Smooth muscle cell (in vitro differentiated cells): ENCODE data around the gene NDUFS4. TPM values are rescaled to one million over a fixed set of nuclear protein-coding genes. Genes with fewer than 3 reads are reported as not detected.

Experiments used
- DNase-seq: peaks from one replicate; lab custom pipeline; 2025; ENCODE audit not compliant: unreplicated experiment; lab: John Stamatoyannopoulos, UW
- H2AFZ ChIP-seq: fragments of 200-600 bp; sonication (generic); 2 replicates; pipeline ENCODE4 v1.6.0; 2016; ENCODE audit warnings: antibody characterized with exemption, low read depth, mild to moderate bottlenecking
- H3F3A ChIP-seq: fragments of 200-600 bp; sonication (generic); 2 replicates; pipeline ENCODE4 v1.6.0; 2017; ENCODE audit warnings: antibody characterized with exemption, low read depth
- H3K27ac ChIP-seq: fragments of 200-600 bp; sonication (generic); 2 replicates; pipeline ENCODE4 v1.5.1; 2016; ENCODE audit warnings: low read depth, mild to moderate bottlenecking
- H3K27me3 ChIP-seq: fragments of 200-600 bp; sonication (generic); 2 replicates; pipeline ENCODE4 v1.6.1; 2016; ENCODE audit warnings: low read depth, mild to moderate bottlenecking
- H3K36me3 ChIP-seq: fragments of 200-600 bp; sonication (generic); 2 replicates; pipeline ENCODE4 v1.5.1; 2016; ENCODE audit warnings: low read depth
- H3K4me1 ChIP-seq: fragments of 200-600 bp; sonication (generic); 2 replicates; pipeline ENCODE4 v1.5.1; 2016; ENCODE audit warnings: low read depth
- H3K4me2 ChIP-seq: fragments of 200-600 bp; sonication (generic); 2 replicates; pipeline ENCODE4 v1.6.0; 2016; ENCODE audit warnings: mild to moderate bottlenecking
- H3K4me3 ChIP-seq: fragments of 200-600 bp; sonication (generic); 2 replicates; pipeline ENCODE4 v1.5.1; 2016; ENCODE audit warnings: mild to moderate bottlenecking
- H3K79me2 ChIP-seq: fragments of 200-600 bp; sonication (generic); 2 replicates; pipeline ENCODE4 v1.6.0; 2016; ENCODE audit warnings: low read depth, mild to moderate bottlenecking
- H3K9ac ChIP-seq: fragments of 200-600 bp; sonication (generic); 2 replicates; pipeline ENCODE4 v1.6.0; 2016; ENCODE audit warnings: low read depth
- H3K9me3 ChIP-seq: fragments of 200-600 bp; sonication (generic); replicated peaks from 2 replicates; pipeline ENCODE4 v1.5.1; 2016; ENCODE audit warnings: low read depth
- H4K20me1 ChIP-seq: fragments of 200-600 bp; sonication (generic); 2 replicates; pipeline ENCODE4 v1.6.0; 2016; ENCODE audit warnings: low read depth
- WGBS: methylation state at CpG from one replicate; pipeline ENCODE4 v1.1.7; 2016; ENCODE audit warnings: low lambda C conversion rate; 5-methylcytosine and 5-hydroxymethylcytosine counted together
- polyA plus RNA-seq: library from polyadenylated mRNA; unstranded; fragments of >200 nt; fragmentation: Nextera tagmentation; extraction: Ambion mirVana; gene quantifications from 2 replicates; pipeline ENCODE4 v1.2.1, GENCODE V29; 2016
- total RNA-seq: library from RNA; depleted of rRNA; stranded (reverse); fragments of >200 nt; gene quantifications from 2 replicates; pipeline ENCODE4 v1.2.3, GENCODE V29; 2014
- TF ChIP-seq, protein P1 (sequence below): fragments of 200-600 bp; sonication (generic); IDR thresholded peaks from 2 replicates; pipeline ENCODE4 v1.5.1; 2017; ENCODE audit warnings: borderline replicate concordance, mild to moderate bottlenecking, antibody characterized with exemption; ENCODE audit not compliant: insufficient read depth, poor library complexity, severe bottlenecking

The NDUFS4 gene
- total and polyA plus RNA-seq, 2 experiments from 2014 or later: 182 to 218 TPM

DNA sequence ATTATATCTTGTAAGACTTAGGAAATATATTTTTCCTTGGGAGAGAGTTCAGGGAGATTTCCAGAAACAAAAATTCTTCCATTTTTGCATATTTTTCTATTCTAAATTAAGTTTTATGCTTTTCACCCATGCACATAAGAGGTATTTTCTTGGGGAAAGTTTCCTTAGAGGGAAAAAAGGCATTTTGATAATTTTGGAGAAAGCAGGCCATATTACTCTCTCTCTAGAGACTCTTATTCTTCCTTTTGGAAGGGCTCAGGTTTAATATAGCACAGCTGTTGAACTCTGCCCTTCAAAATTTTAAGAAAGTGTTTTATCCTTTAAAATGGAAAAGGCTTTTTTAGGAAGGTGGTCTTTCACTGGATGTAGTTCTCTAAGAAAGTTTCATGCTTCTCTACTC is 8.0 kb downstream of the NDUFS4 start:
- TF ChIP-seq, protein P1, sequence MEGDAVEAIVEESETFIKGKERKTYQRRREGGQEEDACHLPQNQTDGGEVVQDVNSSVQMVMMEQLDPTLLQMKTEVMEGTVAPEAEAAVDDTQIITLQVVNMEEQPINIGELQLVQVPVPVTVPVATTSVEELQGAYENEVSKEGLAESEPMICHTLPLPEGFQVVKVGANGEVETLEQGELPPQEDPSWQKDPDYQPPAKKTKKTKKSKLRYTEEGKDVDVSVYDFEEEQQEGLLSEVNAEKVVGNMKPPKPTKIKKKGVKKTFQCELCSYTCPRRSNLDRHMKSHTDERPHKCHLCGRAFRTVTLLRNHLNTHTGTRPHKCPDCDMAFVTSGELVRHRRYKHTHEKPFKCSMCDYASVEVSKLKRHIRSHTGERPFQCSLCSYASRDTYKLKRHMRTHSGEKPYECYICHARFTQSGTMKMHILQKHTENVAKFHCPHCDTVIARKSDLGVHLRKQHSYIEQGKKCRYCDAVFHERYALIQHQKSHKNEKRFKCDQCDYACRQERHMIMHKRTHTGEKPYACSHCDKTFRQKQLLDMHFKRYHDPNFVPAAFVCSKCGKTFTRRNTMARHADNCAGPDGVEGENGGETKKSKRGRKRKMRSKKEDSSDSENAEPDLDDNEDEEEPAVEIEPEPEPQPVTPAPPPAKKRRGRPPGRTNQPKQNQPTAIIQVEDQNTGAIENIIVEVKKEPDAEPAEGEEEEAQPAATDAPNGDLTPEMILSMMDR: no peak
- Histone ChIP-seq H3K27me3 (no peaks in the 10 kb centered on the region), H3K4me3 (no peak overlapping the region), H3K27ac (no peak overlapping the region), H3K9me3 (no peaks in the 10 kb centered on the region), H3K4me2 (no peak overlapping the region), H3K4me1 (peaks cover 9% of the 10 kb centered on the region), H3K9ac (no peak overlapping the region), H3F3A (no peaks in the 10 kb centered on the region), H2AFZ (no peak overlapping the region), H3K79me2 (peaks cover 99% of the 10 kb centered on the region), H4K20me1 (peaks cover 90% of the 10 kb centered on the region), H3K36me3 (no peaks in the 10 kb centered on the region)
- no peak for DNase-seq

DNA sequence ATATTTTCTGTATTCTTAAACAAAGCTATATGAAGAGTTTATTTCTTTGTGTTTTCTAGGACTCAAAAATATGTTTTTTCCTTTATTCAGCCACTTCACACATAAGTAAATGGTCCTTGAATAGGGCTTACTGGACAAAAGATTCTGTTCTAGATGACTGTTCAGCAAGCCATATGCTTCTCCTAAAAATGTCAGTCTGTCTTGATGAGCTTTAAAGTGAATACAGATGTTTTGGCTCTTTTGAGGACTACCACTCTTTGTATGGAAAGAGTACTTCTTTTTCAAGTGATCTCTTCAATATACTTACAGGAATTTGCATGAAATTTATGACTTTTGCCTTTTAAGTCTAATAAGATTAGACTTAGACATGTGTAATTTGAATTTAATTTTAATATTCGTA is 8.4 kb downstream of the NDUFS4 start:
- H3K27me3 ChIP-seq: no peaks in the 10 kb centered on the region
- H4K20me1 ChIP-seq: peaks cover 92% of the 10 kb centered on the region
- peaks cover 99% of the 10 kb centered on the region for H3K79me2 ChIP-seq
- no peak overlapping the region for H3K9ac ChIP-seq
- no peaks in the 10 kb centered on the region for H3F3A ChIP-seq
- TF ChIP-seq, protein P1: no peak
- H3K4me3 ChIP-seq: no peak overlapping the region
- no peaks in the 10 kb centered on the region for H3K36me3 ChIP-seq
- no peak overlapping the region for H3K4me2 ChIP-seq
- H3K4me1 ChIP-seq: peaks cover 9% of the 10 kb centered on the region
- WGBS: 94% methylated on average over 1 of the region's 1 CpG
- no peak overlapping the region for H3K27ac ChIP-seq
- H3K9me3 ChIP-seq: no peaks in the 10 kb centered on the region
- DNase-seq: no peak
- no peak overlapping the region for H2AFZ ChIP-seq

DNA sequence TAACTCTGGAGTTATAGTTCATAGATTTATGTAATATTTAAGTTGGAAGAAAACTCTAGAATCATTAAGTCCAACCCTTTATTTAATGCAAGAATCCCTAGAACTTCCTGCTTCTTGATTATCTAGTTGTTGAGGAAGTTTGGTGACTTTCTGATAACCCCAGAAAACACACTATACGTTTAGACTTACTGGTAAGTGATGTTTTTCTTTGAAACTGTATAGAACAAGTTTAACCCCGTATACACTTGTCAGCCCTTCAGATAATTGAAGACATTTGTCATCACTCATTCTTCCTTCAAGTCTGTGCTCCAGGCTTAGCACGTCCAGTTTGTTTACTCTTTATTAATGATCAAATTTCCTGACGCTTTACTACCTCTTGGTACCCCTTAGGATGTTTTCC is 9.0 kb downstream of the NDUFS4 start:
- no peak overlapping the region for H2AFZ ChIP-seq
- H3K79me2 ChIP-seq: peaks cover 99% of the 10 kb centered on the region
- WGBS: 33% methylated on average over 4 of the region's 4 CpGs
- no peaks in the 10 kb centered on the region for H3F3A ChIP-seq
- DNase-seq: no peak
- H3K4me3 ChIP-seq: no peak overlapping the region
- H3K9ac ChIP-seq: no peak overlapping the region
- TF ChIP-seq, protein P1: no peak
- no peaks in the 10 kb centered on the region for H3K27me3 ChIP-seq
- no peak overlapping the region for H3K27ac ChIP-seq
- no peak overlapping the region for H3K4me2 ChIP-seq
- H3K4me1 ChIP-seq: peaks cover 9% of the 10 kb centered on the region
- H3K36me3 ChIP-seq: no peaks in the 10 kb centered on the region
- no peaks in the 10 kb centered on the region for H3K9me3 ChIP-seq
- peaks cover 92% of the 10 kb centered on the region for H4K20me1 ChIP-seq

DNA sequence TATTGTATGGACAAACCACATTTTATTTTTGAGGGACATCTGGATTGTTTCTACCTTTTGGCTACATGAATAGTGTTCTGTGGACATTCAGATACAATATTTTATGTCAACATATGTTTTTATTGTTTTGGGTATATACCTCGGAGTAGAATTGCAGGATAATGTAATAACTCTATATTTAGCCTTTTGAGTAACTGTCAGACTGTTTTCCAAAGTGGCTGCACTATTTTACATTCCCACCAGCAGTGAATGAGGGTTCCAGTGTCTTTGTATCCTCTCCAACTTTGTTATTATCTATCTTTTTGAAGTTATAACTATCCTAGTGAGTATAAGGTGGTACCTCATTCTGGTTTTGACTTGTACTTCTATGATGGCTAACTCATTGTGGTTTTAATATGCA is 11.0 kb downstream of the NDUFS4 start:
- Histone ChIP-seq H3K79me2 (peaks cover 98% of the 10 kb centered on the region), H3K27me3 (no peaks in the 10 kb centered on the region), H3K36me3 (no peaks in the 10 kb centered on the region), H3F3A (no peaks in the 10 kb centered on the region), H2AFZ (no peak overlapping the region), H4K20me1 (peaks cover 97% of the 10 kb centered on the region), H3K4me2 (no peak overlapping the region), H3K27ac (no peak overlapping the region), H3K4me3 (no peak overlapping the region), H3K4me1 (peaks cover 9% of the 10 kb centered on the region), H3K9me3 (no peaks in the 10 kb centered on the region), H3K9ac (no peak overlapping the region)
- no peak for DNase-seq
- WGBS: 94% methylated on average over 1 of the region's 1 CpG
- TF ChIP-seq, protein P1: no peak
